GM12872 (cell line): ENCODE results near the gene ADCY1.

Experiments used
- TF ChIP-seq, protein P1 (sequence below): IDR thresholded peaks from 3 replicates; pipeline ENCODE4 v1.5.1; 2011; ENCODE audit warnings: low read depth, mild to moderate bottlenecking, low read length, moderate library complexity; ENCODE audit not compliant: insufficient read depth

ADCY1 gene

DNA sequence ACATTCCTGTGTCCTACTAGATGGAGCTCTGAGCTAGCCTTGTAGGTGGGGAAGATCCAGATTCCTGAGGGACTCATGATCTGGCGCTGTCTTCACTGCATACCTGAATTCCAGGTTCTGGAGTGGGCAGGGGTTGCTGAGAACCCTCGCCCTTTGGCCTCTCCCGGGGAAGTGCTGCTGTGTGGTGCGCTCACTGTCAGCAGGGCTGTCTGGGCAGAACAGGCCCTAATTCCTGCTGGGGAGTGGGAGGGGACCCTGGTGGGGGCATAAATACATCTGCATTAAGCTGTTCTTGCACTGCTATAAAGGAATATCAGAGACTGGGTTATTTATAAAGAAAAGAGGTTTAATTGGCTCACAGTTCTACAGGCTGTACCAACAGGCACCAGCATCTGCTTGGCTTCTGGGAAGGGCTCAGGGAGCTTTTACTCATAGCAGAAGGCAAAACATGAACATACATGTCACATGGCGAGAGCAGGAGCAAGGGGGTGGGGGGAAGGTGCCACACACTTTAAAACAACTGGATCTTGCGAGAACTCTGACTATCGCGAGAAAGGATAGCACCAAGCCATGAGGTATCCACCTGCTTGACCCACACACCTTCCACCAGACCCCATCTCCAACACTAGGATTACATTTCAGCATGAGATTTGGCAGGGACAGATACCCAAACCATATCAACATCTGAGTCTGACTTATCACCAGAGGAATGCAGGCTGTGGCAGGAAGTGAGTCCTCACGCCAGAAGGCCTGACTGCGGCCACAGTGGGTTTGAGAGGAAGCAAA is 115.0 kb downstream of the ADCY1 start:
- TF ChIP-seq, protein P1, sequence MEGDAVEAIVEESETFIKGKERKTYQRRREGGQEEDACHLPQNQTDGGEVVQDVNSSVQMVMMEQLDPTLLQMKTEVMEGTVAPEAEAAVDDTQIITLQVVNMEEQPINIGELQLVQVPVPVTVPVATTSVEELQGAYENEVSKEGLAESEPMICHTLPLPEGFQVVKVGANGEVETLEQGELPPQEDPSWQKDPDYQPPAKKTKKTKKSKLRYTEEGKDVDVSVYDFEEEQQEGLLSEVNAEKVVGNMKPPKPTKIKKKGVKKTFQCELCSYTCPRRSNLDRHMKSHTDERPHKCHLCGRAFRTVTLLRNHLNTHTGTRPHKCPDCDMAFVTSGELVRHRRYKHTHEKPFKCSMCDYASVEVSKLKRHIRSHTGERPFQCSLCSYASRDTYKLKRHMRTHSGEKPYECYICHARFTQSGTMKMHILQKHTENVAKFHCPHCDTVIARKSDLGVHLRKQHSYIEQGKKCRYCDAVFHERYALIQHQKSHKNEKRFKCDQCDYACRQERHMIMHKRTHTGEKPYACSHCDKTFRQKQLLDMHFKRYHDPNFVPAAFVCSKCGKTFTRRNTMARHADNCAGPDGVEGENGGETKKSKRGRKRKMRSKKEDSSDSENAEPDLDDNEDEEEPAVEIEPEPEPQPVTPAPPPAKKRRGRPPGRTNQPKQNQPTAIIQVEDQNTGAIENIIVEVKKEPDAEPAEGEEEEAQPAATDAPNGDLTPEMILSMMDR: no peak

DNA sequence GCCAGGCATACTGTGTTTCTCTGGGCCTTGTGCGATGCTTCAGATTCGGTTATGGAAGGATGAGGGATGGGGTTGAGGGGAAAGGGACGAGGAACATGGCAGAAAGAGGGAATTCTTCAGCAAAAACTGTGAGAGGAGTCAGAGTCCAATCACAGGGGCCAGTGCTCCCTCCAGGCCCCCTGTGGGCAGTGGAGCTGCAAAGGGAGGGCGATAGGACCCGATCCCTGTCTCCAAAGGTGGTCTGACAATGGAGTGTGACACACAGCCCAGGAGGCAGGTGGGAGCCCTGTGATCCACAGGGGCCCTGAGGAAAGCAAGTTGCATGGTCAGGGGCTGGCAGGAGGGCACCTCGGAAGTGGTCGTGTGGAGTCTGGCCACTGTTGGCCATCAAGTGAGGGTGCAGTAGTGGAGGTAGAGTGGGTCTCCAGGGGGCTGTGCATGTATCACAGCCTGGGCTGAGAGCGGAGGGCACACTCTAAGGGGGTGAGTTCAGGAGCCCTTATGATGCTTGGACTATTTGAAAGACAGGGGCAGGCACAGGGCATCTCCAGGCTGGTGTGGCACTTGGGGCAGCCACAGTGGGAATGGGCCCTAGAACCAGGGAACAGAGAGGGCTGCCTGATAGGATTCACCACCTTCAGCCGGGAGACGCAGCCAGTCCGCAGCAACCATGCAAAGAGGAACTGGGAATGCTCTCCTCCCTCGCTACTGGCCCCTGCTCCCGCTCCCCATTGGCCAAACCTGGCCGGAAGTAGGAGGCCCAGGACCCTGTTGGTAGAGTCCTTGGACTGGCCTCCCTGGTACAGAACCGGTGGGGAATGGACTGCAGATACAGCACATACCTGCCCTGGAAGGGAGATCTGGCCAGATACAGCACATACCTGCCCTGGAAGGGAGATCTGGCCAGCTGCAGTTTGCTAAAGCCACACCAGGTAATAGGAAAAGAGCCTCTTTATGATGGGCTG is 115.9 kb downstream of the ADCY1 start:
- TF ChIP-seq, protein P1: no peak

DNA sequence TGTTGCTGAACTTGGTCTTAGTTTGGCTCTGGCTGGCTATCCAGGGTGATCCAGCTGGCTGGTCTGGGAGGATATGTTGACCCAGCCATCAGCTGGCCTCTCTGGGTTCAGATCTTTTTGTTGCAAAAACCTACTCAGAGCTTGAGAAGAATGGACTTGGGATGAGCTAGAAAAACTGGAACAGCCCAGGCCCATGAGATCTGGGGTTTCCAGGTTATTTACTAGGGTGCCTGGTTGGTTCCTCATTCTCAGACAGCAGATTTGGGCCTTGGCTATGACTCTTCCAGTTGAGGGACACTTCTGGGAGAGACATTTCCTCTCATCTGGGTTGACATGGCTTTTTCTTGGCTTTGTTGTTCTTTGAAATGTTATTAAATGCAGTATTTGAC is 116.6 kb downstream of the ADCY1 start:
- TF ChIP-seq, protein P1: no peak

DNA sequence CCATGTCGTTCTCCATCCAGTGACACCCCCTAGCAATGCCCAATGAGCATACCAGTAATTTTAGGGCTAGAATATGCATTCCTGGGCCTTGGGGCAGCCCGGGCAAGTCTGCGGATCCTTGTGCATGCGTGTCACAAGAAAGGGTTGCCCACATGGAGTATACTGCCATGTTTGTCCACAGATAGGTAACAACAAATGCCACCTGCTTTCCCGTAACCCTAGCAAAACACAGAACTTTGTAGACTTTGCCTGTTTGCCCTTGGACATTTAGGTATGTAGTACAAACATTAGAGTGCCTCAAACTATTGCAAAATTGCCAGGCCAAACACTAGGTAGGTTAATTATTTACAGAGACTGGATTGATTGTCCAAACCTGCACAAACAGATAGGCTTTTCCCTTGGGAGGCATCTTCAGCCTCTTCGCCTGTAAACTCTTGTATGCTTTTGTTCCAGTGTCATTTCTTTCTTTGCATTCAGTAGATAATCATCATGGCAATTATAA is 117.0 kb downstream of the ADCY1 start:
- TF ChIP-seq, protein P1: no peak

DNA sequence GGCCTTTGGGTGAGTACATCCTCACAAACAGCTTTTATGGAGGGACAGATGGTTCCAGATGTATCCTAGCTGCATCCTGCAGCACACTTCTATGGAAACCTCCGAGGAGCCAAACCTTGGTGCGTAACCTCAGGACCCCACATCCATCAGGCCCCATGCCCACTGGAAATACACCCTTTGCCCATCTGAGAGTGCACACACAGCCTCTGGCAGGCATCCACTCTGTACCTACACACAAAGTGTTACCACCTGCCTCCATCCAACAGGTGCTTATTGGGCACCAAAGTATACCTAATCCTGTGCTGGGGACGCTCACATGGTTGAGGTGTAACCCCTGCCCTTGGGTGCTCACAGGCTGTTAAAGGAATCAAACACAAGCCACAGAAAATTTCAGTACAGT is 117.9 kb downstream of the ADCY1 start:
- TF ChIP-seq, protein P1: no peak

DNA sequence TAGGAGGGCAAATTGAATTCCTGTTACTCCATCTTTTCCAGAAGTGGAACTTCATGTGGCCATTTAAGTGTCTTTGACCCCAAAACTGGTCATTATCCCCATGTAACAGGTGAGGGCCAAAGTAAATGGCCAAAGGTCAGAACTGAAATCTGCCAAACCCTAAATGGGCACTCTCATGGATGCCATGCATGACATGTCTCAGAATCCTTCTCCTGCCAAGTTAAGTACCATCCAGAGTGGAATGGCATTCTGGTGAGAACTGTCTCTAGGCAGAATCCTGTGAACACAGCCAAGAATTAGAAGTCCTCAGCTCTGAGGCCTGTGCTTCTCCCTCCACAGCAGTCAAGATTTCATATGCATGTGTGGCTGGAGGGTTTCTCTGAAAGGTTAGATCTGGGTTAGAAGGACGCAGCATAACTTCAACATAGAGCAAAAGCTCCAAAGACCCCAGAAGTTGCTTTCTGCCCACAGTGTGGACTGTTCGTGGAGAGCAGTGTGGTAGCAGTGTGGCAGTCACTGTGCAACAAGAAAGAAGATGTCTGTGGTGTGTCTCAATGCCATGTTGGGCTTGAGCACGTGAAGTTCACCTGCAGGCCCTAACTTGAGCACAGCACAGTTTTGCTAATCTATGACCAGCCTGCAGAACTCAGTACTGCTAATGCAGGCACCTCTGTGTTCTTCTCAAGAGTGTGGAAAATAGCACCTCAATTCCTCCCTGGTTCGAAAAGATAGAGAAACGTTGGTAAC is 121.3 kb downstream of the ADCY1 start:
- TF ChIP-seq, protein P1: no peak
